HG03521 (cell line): ENCODE data around the gene ZNF236.

ENCODE experiments used
- ATAC-seq: cut with Tn5 transposase; IDR thresholded peaks from one replicate; pipeline ENCODE4 v1.9.1; 2021; ENCODE audit warnings: mild to moderate bottlenecking, moderate library complexity; ENCODE audit not compliant: unreplicated experiment

ZNF236 gene

GRCh38 chr18:76855594-76855993, 33.2 kb downstream of the ZNF236 start:
- no peak for ATAC-seq

GRCh38 chr18:76857476-76857875, 35.1 kb downstream of the ZNF236 start:
- ATAC-seq, result no peak

DNA sequence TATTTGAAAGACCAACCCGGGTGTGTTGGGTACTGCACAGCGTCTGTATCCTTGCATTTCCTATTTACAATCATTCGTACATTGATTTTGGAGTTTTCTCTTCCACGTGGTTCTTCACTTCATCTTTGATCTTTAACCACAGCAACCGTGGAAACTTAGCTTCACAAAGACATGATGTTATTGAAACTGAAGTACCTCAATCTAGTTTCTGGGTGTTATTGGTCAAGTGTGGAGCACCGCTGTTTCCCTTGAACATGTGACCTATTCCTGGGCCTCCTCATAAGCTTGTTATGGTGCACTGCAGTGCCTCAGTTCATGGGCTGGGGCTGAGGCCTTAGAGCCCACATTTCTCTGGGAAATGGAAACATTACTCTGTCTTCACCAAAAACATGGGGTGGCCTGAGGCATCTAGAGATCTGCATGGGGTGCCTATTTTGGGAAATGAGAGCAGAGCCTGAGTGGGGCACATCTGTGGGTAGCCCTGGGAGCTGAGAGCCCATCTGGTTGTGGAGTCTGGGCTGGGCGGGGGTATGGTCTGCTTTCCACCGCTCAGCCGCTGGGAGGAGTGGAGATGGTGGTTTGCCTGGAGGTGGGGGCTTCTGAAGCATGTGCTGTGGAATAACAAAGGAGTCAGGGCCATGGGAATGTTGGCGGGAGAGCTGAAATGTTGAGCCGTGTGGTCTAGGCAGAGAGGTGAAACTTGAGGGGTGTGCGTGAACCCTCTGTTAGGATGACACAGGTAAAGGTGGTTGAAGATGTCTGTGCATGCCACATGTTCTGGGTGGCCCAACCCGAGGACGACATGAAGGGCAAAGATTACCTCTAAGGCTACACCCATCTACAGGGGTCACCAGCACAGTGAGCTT, 37.4 kb downstream of the ZNF236 start:
- ATAC-seq, result no peak

DNA sequence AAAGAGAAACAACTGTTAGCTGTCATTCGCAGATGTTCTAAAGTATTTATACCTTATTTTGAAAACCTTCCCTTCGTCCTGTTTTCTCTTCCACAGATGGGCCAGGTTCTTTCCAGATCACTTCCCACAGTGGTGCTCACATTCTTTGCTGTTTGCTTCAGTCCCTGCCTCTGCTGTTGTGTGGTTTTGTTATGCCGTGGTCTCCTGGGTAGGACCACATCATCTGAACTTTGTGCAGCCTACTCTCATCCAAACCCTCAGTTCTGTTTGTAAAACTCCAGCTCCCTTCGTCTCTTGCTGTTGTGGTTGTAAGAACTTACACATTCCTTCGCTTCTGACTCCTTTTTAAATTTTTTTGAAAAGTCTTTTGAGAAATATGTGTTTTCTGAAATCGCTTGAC, 38.1 kb downstream of the ZNF236 start:
- no peak for ATAC-seq

GRCh38 chr18:76866666-76867065, 44.3 kb downstream of the ZNF236 start:
- ATAC-seq, result no peak

GRCh38 chr18:76873311-76873710, 51.0 kb downstream of the ZNF236 start:
- ATAC-seq, result no peak

DNA sequence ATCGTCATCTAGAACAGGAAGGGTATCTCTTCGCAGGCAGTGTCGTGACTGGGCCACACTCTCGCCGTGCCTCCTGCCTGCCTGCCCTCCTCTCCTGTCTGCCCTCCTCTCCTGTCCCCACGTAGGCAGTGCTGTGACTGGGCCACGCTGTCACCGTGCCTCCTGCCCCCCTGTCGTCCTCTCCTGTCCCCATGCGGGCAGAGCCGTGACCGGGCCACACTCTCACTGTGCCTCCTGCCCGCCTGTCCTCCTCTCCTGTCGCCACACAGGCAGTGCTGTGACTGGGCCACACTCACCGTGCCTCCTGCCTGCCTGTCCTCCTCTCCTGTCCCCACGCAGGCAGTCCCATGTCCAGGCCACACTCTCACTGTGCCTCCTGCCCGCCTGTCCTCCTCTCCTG, 51.4 kb downstream of the ZNF236 start:
- no peak for ATAC-seq

DNA sequence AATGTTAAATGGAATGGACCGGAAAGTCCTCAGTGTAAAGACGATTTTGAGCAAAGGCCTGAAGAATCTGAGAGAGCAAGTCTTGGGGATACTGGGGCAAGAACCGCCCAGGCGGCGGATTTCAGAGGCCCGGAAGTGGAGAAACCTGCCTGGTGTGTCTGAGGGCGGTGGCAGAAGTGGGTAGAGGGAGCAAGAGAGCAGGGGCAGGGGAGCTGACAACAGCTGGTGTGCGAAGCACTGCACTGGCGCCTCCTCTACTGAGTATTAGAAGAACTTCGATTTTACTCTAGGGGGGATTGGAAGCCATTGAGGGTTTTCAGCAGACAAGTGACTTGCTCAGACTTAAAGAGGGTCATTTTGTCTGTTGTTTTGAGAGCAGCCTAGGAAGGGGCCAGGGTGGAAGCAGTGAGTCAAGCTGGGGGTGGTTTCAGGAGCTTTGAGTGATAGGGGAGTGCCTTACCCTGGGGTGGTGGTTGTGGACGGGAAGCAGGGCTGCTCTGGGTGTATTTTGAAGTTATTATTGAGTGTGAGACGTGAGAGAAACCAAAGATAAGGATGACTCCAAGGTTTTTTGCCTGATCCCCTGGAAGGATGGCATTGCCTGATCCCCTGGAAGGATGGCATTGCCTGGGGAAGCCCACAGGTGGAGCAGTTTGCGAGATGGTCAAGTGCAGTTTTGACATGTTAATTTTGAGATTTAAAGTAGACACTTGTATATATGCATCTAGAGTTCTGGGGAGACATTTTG, 52.5 kb downstream of the ZNF236 start:
- ATAC-seq, result no peak

- peak; percentile 57 for ATAC-seq
Measured at GRCh38 chr18:76875390-76876325, 53.3 kb downstream of the ZNF236 start.

- no peak for ATAC-seq
Measured at GRCh38 chr18:76878426-76878825, 56.1 kb downstream of the ZNF236 start.

GRCh38 chr18:76880026-76880425, 57.7 kb downstream of the ZNF236 start:
- no peak for ATAC-seq

DNA sequence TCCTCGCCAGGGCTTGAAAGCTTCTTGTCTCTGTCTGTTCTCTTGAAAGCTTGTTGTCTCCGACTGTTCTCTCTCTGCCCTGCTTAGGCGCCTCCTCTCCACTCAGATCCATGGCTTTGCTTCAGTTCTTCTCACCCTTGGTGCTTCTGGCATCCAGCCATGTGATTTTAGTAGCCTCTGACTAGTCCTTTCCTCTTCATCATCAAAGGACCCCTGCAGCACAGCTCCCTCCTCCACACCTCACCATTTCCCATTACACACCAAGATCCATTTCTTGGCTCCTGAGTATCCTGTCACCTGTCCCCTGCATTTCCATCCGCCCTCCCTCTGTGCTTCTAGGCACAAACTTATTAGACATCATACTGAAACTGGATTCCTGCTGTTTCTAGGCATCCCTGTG, 59.4 kb downstream of the ZNF236 start:
- ATAC-seq, result no peak

DNA sequence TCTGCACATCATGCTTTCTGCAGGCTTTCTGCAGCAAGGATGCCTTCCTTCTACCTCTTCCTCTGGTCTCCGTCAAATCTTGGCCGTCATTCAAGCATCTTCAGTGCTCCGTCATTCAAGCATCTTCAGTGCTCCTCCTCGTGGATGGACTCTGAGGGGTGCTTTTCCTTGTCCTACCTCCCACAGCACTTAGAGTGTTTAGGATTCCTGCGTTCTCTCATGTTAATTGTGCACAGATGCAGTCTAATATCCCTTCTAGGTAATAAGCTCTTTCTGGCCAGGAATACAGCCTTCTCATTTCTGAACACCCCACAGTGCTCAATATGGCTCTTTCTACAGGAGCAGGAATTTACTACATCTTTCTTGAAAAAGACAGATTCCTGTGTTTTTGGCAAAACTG, 59.8 kb downstream of the ZNF236 start:
- no peak for ATAC-seq

DNA sequence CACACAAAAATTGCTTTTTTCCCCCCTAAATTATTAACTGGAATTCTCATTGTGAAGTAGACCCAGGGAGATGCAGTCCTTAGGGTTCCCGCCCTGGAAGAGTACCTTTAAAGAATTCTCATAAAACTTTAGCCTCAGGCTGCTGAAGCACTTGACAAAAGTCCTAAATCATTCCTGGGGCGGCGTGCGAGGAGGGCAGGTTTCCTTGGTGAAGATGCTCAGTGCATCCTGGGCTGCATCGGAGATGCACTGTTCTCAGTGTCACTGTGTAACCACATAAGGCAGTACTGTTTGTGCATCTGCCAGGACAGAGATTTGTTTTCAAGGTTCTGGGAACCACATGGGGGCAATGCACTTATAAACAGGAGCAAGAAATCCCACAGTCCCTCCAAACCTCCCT, 62.6 kb downstream of the ZNF236 start:
- no peak for ATAC-seq

DNA sequence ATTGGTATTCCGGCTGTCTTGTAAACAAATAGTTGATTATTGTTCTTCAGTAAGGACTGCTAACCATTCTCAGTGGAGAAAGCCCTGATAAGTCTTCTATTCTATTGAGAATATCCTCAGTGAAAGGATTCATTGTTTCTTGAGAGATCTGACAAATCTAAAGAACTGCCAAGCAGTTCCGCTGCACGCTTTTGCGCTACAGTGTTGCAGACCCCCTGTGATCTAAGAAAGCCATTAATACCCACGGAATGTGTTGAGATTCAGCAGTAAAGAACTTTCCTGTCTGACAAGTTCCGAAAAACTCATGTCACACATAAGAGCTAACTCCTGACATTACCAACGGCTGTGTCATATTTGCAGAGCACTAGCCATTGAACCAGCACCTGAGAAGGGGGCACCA, 63.8 kb downstream of the ZNF236 start:
- ATAC-seq, result no peak

- no peak for ATAC-seq
Measured at GRCh38 chr18:76889091-76889699, 66.8 kb downstream of the ZNF236 start.

DNA sequence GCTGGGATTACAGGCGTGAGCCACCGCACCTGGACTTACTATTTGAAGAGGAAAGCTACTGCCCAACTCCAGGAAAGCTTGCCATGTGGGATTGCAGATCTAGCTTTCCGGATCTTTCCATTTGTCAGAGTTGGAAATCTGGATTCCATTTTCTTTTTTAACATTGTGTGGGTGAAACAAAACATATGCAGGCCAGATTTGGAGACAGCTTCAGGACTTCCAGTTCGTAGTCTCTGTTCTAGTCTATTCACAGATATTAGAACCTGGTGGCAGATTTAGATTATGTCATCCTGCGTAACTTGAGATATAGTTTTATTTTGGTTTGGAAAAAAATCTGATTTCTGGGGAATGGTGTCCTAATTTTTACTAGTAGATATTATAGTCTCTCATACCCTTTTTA, 70.5 kb downstream of the ZNF236 start:
- ATAC-seq, result no peak

GRCh38 chr18:76894566-76895346, 72.4 kb downstream of the ZNF236 start:
- ATAC-seq, result no peak

DNA sequence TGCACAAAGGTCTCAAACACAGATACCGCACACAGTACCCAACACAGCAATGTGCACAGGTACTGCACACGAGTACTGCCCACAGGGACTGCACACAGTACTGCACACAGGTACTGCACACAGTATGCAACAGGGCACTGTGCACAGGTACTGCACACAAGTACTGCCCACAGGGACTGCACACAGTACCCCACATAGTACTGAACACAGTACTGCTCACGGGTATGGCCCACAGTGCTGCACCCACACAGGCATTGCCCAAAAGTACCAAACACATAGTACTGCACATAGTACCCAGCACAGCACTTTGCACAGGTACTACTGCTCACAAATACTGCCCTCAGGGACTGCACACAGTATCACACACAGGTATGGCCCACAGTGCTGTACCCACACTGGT, 73.1 kb downstream of the ZNF236 start:
- ATAC-seq, result no peak

DNA sequence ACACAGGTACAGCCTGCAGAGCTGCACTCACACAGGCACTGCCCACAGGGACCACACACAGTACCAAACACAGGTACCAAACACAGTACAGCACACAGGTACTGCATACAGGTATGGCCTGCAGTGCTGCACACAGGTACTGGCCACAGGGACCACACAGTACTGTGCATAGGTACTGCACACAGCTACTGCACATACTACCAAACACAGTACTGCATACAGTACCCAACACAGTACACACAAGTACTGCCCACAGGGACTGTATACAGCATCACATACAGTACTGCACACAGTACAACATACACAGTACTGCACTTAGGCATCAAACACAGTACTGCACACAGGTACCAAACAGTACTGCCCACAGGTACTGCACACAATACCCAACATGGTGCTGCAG, 74.3 kb downstream of the ZNF236 start:
- ATAC-seq, result no peak
